Endothelial cell (in vitro differentiated cells): ENCODE measurements around the gene HTATIP2. TPM values are rescaled to one million over a fixed set of nuclear protein-coding genes. Genes with fewer than 3 reads are reported as not detected.

Source experiments
- DNase-seq: peaks from one replicate; pipeline ENCODE4 v3.0.0; 2021; ENCODE audit warnings: low spot score
- H3K27ac Mint-ChIP-seq: one replicate; pipeline ENCODE4 v1.8.0; 2021; ENCODE audit warnings: mixed read lengths, inconsistent platforms; ENCODE audit not compliant: unreplicated experiment
- H3K27me3 Mint-ChIP-seq: one replicate; pipeline ENCODE4 v1.8.0; 2021; ENCODE audit warnings: mild to moderate bottlenecking, moderate library complexity, mixed read lengths, inconsistent platforms; ENCODE audit not compliant: unreplicated experiment
- H3K36me3 Mint-ChIP-seq: one replicate; pipeline ENCODE4 v1.8.0; 2021; ENCODE audit warnings: mild to moderate bottlenecking, low read depth, mixed read lengths, inconsistent platforms; ENCODE audit not compliant: unreplicated experiment
- H3K4me1 Mint-ChIP-seq: one replicate; pipeline ENCODE4 v1.8.0; 2021; ENCODE audit warnings: mild to moderate bottlenecking, mixed read lengths, inconsistent platforms; ENCODE audit not compliant: unreplicated experiment
- H3K4me3 Mint-ChIP-seq: one replicate; pipeline ENCODE4 v1.8.0; 2021; ENCODE audit warnings: mild to moderate bottlenecking, mixed read lengths, inconsistent platforms; ENCODE audit not compliant: unreplicated experiment
- H3K9me3 Mint-ChIP-seq: one replicate; pipeline ENCODE4 v1.8.0; 2021; ENCODE audit warnings: mixed read lengths, inconsistent platforms; ENCODE audit not compliant: unreplicated experiment
- total RNA-seq: library from RNA; stranded (reverse); fragmentation: NEBNext Ultra II Directional; extraction: Animal tissue kit (Norgen Biotek cat#: 25700); gene quantifications from one replicate; pipeline ENCODE4 v1.2.1, GENCODE V29; 2021; ENCODE audit not compliant: unreplicated experiment
- TF ChIP-seq, protein P1 (sequence below): fragments of 200-600 bp; sonication (generic); IDR thresholded peaks from one replicate; pipeline ENCODE4 v1.5.0; 2021; ENCODE audit warnings: antibody characterized with exemption; ENCODE audit not compliant: unreplicated experiment

The HTATIP2 gene
- total RNA-seq, 1 donor from 2014 or later: 18.1 TPM

DNA sequence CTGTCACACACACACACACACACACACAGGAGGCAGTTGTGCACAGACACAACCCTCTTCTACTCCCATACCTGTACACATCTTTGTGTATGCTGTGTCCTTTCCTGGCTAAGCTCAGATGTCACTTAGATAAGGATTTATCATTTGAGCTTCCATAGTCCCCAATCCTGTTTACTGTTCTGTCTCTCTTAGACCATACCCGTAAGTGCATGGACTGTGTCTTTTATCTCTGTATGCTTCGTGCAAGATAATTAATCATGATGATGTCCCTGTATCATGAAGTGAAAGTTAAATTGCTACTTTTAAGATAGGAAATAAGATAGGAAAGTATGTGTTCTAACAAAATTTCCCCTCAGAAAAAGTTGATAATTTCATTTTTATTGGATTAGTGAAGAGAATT, 54.3 kb downstream of the HTATIP2 start:
- no peak for DNase-seq
- Mint-ChIP-seq H3K9me3 (no peaks in the 10 kb centered on the region), H3K4me3 (no peak overlapping the region), H3K4me1 (peaks cover 5% of the 10 kb centered on the region), H3K36me3 (no peaks in the 10 kb centered on the region), H3K27me3 (no peaks in the 10 kb centered on the region), H3K27ac (no peak overlapping the region)
- TF ChIP-seq, protein P1, sequence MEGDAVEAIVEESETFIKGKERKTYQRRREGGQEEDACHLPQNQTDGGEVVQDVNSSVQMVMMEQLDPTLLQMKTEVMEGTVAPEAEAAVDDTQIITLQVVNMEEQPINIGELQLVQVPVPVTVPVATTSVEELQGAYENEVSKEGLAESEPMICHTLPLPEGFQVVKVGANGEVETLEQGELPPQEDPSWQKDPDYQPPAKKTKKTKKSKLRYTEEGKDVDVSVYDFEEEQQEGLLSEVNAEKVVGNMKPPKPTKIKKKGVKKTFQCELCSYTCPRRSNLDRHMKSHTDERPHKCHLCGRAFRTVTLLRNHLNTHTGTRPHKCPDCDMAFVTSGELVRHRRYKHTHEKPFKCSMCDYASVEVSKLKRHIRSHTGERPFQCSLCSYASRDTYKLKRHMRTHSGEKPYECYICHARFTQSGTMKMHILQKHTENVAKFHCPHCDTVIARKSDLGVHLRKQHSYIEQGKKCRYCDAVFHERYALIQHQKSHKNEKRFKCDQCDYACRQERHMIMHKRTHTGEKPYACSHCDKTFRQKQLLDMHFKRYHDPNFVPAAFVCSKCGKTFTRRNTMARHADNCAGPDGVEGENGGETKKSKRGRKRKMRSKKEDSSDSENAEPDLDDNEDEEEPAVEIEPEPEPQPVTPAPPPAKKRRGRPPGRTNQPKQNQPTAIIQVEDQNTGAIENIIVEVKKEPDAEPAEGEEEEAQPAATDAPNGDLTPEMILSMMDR: no peak

GRCh38 chr11:20421946-20422345, 58.4 kb downstream of the HTATIP2 start:
- TF ChIP-seq, protein P1: no peak

DNA sequence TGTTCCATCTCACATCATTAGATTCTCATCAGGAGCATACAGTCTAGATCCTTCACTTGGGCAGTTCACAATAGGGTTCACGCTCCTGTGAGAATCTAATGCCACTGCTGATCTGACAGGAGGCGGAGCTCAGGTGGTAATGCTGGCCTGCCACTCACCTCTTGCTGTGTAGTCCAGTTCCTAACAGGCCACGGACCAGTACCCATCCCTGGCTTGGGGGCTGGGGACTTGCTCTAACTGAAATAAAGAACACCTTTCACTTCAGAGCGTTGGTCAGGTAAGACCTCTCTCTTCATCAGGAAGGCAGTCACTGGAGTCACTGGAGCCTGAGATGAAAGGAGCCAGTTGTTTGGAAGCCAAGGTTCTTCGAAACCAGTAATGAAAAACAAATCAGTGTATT, 65.7 kb downstream of the HTATIP2 start:
- Mint-ChIP-seq H3K27ac (no peak overlapping the region), H3K36me3 (no peaks in the 10 kb centered on the region), H3K27me3 (no peaks in the 10 kb centered on the region), H3K4me1 (no peaks in the 10 kb centered on the region), H3K4me3 (no peak overlapping the region), H3K9me3 (no peaks in the 10 kb centered on the region)
- DNase-seq: no peak
- TF ChIP-seq, protein P1: no peak

More at GRCh38 chr11:20421946-20422345, 58.4 kb downstream of the HTATIP2 start:
- Mint-ChIP-seq H3K36me3 (no peaks in the 10 kb centered on the region), H3K4me1 (peaks cover 5% of the 10 kb centered on the region), H3K27me3 (no peaks in the 10 kb centered on the region), H3K4me3 (no peak overlapping the region), H3K9me3 (no peaks in the 10 kb centered on the region), H3K27ac (no peak overlapping the region)
- no peak for DNase-seq

Other genes with a start within 250 kb of the HTATIP2 start
- not detected for gene DBX1, start 203.2 kb upstream of the HTATIP2 start, total RNA-seq
- 5.4 TPM for gene PRMT3, start 24.0 kb downstream of the HTATIP2 start, total RNA-seq
- gene SLC6A5, start 235.9 kb downstream of the HTATIP2 start, total RNA-seq: not detected